ENCODE data around the gene RTL10.

Gene RTL10

GRCh38 chr22:19866665-19867009 lies 12.0 kb upstream of the RTL10 start:
- FAIRE-seq (no peak), DNase-seq (ENCODE audit: insufficient read length, low spot score) (no peak)

- DNase-seq (ENCODE audit: insufficient read length, low spot score) (no peak), FAIRE-seq (no peak)
These were observed 10.6 kb upstream of the RTL10 start for GRCh38 chr22:19865141-19865829.

- FAIRE-seq (no peak), DNase-seq (ENCODE audit: insufficient read length, low spot score) (no peak)
These were observed 9.9 kb upstream of the RTL10 start for GRCh38 chr22:19864538-19865106.

GRCh38 chr22:19863571-19863970 lies 8.9 kb upstream of the RTL10 start:
- DNase-seq (ENCODE audit: insufficient read length, low spot score): no peak
- FAIRE-seq: no peak

- FAIRE-seq: no peak
- DNase-seq (ENCODE audit: insufficient read length, low spot score): no peak
These were observed 8.1 kb upstream of the RTL10 start for GRCh38 chr22:19862619-19863246.

GRCh38 chr22:19859861-19860510 lies 5.3 kb upstream of the RTL10 start:
- DNase-seq (ENCODE audit: insufficient read length, low spot score) (no peak), FAIRE-seq (no peak)

- DNase-seq (ENCODE audit: insufficient read length, low spot score) (no peak), FAIRE-seq (no peak)
These were observed 2.7 kb upstream of the RTL10 start for GRCh38 chr22:19857382-19857781.

GRCh38 chr22:19855504-19856409 lies 1.1 kb upstream of the RTL10 start:
- FAIRE-seq (no peak), DNase-seq (ENCODE audit: insufficient read length, low spot score) (no peak)

GRCh38 chr22:19853879-19854777 lies 546 bp downstream of the RTL10 start:
- DNase-seq (ENCODE audit: insufficient read length, low spot score) (no peak), FAIRE-seq (no peak)

GRCh38 chr22:19853058-19853878 lies 1.4 kb downstream of the RTL10 start:
- FAIRE-seq (no peak), DNase-seq (ENCODE audit: insufficient read length, low spot score) (no peak)

GRCh38 chr22:19852177-19852781 lies 2.4 kb downstream of the RTL10 start:
- FAIRE-seq: no peak
- no peak for DNase-seq (ENCODE audit: insufficient read length, low spot score)

- DNase-seq (ENCODE audit: insufficient read length, low spot score) (no peak), FAIRE-seq (no peak)
These were observed 3.1 kb downstream of the RTL10 start for GRCh38 chr22:19851291-19852176.

GRCh38 chr22:19850763-19851109 lies 3.9 kb downstream of the RTL10 start:
- DNase-seq (ENCODE audit: insufficient read length, low spot score) (no peak), FAIRE-seq (no peak)

GRCh38 chr22:19849835-19850762 lies 4.6 kb downstream of the RTL10 start:
- no peak for FAIRE-seq
- no peak for DNase-seq (ENCODE audit: insufficient read length, low spot score)

- DNase-seq (ENCODE audit: insufficient read length, low spot score): peak; percentile 34
- no peak for FAIRE-seq
These were observed 6.1 kb downstream of the RTL10 start for GRCh38 chr22:19848298-19849224.

- FAIRE-seq (no peak), DNase-seq (ENCODE audit: insufficient read length, low spot score) (no peak)
These were observed 7.4 kb downstream of the RTL10 start for GRCh38 chr22:19847345-19847632.

Measured in HTR-8/SVneo (cell line).